Ascending aorta (tissue), 2 donors: Measurements from ENCODE around the gene OR2M7. TPM values are rescaled to one million over a fixed set of nuclear protein-coding genes. Genes with fewer than 3 reads are reported as not detected.

Source experiments
- DNase-seq, 2 donors: peaks; one replicate each; pipeline ENCODE4 v3.0.0-alpha.2; 2019; ENCODE audit warnings: low spot score in 2 of 2
- H3K27ac ChIP-seq, 2 donors: fragments of 200-600 bp; sonication (generic); one replicate each; pipeline ENCODE4 v1.5.1; 2016 to 2017; ENCODE audit warnings: mild to moderate bottlenecking in 1 of 2
- H3K27me3 ChIP-seq: fragments of 200-600 bp; sonication (generic); one replicate; pipeline ENCODE4 v1.5.1; 2017
- H3K36me3 ChIP-seq, 2 donors: fragments of 200-600 bp; sonication (generic); one replicate each; pipeline ENCODE4 v1.5.1; 2016
- H3K4me1 ChIP-seq, 2 donors: fragments of 200-600 bp; sonication (generic); one replicate each; pipeline ENCODE4 v1.5.1; 2016 to 2017; ENCODE audit warnings: mild to moderate bottlenecking in 1 of 2
- H3K4me3 ChIP-seq, 2 donors: fragments of 200-600 bp; sonication (generic); one replicate each; pipeline ENCODE4 v1.5.1; 2016 to 2017; ENCODE audit warnings: mild to moderate bottlenecking in 1 of 2
- H3K9me3 ChIP-seq, 2 donors: fragments of 200-600 bp; sonication (generic); one replicate each; pipeline ENCODE4 v1.5.1; 2016
- intact Hi-C: fragments of 100-400 bp; cut with DNase I; formaldehyde crosslinking; loops from one replicate; pipeline ENCODE4 v1.15.1; 2023
- total RNA-seq: library from RNA; depleted of rRNA; stranded (reverse); fragments of >200 nt; gene quantifications from one replicate; pipeline ENCODE4 v1.1.0, GENCODE V29; 2016
- TF ChIP-seq, protein P1 (sequence below), 3 experiments: fragments of 200-600 bp in 2 of 3; fragments of 450-650 bp in 1 of 3; sonication (generic) in 2 of 3; IDR thresholded peaks; one replicate each; pipeline ENCODE4 v1.5.1; 2016 to 2019; ENCODE audit warnings: antibody characterized with exemption in 3 of 3, mild to moderate bottlenecking in 1 of 3, moderate library complexity in 1 of 3

The OR2M7 gene
- total RNA-seq, 1 donor from 2014 or later, result not detected

DNA sequence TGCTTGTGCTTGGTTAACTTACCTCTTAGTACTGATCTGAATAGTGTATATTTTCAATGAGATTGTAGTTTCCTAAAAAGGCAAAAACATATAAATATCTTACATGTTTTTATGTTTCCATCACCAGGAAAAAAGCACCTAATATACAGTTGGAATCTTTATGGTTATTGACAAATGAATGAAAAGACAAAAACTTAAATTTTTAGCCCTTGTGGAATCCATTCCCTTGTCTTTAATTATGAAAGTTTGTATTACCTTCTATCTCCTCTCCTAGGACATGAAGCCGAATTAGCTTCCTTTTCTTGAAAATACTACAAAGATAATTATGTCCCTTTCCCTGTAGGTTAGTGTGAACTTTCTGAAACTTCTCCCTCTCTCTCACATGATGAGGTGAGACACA lies 21.0 kb downstream of the OR2M7 start, which contains the start of gene OR2T12:
OR2T12 (minus strand) TSS at position 101 of the 400 bp plus-strand sequence. CDS start 7,846 bp downstream, outside the sequence.
- Histone ChIP-seq H3K4me3 (no peak within 1 kb of the TSS), H3K36me3 (no peaks in the 10 kb centered on the region), H3K27ac (no peak within 1 kb of the TSS), H3K27me3 (no peaks in the 10 kb centered on the region), H3K9me3 (no peaks in the 10 kb centered on the region), H3K4me1 (no peaks in the 10 kb centered on the region)
- intact Hi-C loops, result no loop called here
- TF ChIP-seq, protein P1, sequence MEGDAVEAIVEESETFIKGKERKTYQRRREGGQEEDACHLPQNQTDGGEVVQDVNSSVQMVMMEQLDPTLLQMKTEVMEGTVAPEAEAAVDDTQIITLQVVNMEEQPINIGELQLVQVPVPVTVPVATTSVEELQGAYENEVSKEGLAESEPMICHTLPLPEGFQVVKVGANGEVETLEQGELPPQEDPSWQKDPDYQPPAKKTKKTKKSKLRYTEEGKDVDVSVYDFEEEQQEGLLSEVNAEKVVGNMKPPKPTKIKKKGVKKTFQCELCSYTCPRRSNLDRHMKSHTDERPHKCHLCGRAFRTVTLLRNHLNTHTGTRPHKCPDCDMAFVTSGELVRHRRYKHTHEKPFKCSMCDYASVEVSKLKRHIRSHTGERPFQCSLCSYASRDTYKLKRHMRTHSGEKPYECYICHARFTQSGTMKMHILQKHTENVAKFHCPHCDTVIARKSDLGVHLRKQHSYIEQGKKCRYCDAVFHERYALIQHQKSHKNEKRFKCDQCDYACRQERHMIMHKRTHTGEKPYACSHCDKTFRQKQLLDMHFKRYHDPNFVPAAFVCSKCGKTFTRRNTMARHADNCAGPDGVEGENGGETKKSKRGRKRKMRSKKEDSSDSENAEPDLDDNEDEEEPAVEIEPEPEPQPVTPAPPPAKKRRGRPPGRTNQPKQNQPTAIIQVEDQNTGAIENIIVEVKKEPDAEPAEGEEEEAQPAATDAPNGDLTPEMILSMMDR (IDR thresholded peaks at IDR 0.05), result no peak
- no peak for DNase-seq

DNA sequence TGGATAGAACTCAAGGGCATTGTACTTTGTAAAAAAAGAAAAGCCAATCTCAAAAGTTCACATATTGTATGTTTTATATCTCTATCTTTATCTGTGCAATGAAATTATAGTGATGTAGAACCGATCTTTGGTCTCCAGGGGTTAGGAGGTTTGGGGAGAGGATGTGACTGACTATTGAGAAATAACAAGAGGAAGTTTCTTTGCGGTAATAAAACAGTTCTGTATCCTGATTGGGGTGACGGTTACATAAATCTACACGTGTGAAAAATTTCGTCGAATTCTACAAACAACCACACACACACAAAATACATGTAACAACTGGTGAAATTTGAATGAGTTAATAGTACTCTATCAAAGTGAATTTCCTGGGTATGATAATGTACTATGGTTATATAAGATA lies 36.0 kb downstream of the OR2M7 start:
- TF ChIP-seq, protein P1 (IDR thresholded peaks at IDR 0.05), result no peak
- H3K4me1 ChIP-seq, result no peaks in the 10 kb centered on the region
- H3K9me3 ChIP-seq, result no peaks in the 10 kb centered on the region
- intact Hi-C loops, result no loop called here
- DNase-seq, result no peak
- no peaks in the 10 kb centered on the region for H3K27me3 ChIP-seq
- no peak overlapping the region for H3K27ac ChIP-seq
- no peak overlapping the region for H3K4me3 ChIP-seq
- H3K36me3 ChIP-seq, result no peaks in the 10 kb centered on the region

DNA sequence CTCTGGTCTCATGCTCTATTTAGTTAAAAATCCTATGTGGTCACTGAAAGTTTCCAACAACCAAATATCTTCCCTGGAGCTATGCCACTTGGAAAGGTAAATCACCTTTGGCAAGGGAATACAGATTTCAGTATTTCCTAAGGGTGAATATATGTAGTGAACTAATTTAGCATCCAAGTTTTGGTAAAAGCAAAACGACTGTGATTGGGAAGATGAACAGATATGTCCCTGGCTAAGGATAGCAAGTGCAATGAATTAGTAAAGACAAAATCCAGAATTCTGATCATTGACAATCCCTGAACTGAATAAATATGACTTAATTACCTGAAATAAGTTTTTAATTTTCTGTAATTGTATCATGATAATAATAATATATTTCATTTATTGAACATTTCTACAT lies 46.5 kb downstream of the OR2M7 start, which contains the start of gene OR2T33:
OR2T33 (minus strand) TSS at position 101 of the 400 bp plus-strand sequence. CDS start 4,162 bp downstream, outside the sequence.
- peaks cover 0 to 3% of the 10 kb centered on the region in 2 donors for H3K9me3 ChIP-seq
- intact Hi-C loops, result no loop called here
- no peaks in the 10 kb centered on the region for H3K36me3 ChIP-seq
- TF ChIP-seq, protein P1 (IDR thresholded peaks at IDR 0.05), result no peak
- H3K27ac ChIP-seq, result no peak within 1 kb of the TSS
- no peak for DNase-seq
- H3K4me3 ChIP-seq, result no peak within 1 kb of the TSS
- no peaks in the 10 kb centered on the region for H3K27me3 ChIP-seq
- H3K4me1 ChIP-seq, result no peaks in the 10 kb centered on the region

Other genes with a start within 250 kb of the OR2M7 start
- not detected for gene OR2L13, start 229.4 kb downstream of the OR2M7 start, total RNA-seq
- not detected for gene OR2M5, start 179.4 kb downstream of the OR2M7 start, total RNA-seq
- gene OR2M2, start 149.7 kb downstream of the OR2M7 start, total RNA-seq, result not detected
- not detected for gene OR2M3, start 127.3 kb downstream of the OR2M7 start, total RNA-seq
- not detected for gene OR2M4, start 93.2 kb downstream of the OR2M7 start, total RNA-seq
- gene OR2T33, start 46.6 kb downstream of the OR2M7 start, total RNA-seq, result not detected
- gene OR2T12, start 21.1 kb downstream of the OR2M7 start, total RNA-seq, result not detected
- not detected for gene OR14C36, start 24.2 kb upstream of the OR2M7 start, total RNA-seq
- gene OR2T4, start 37.1 kb upstream of the OR2M7 start, total RNA-seq, result not detected
- gene OR2T6, start 51.2 kb upstream of the OR2M7 start, total RNA-seq, result not detected
- gene OR2T1, start 78.5 kb upstream of the OR2M7 start, total RNA-seq, result not detected
- not detected for gene OR2T2, start 121.1 kb upstream of the OR2M7 start, total RNA-seq
- not detected for gene OR2T3, start 148.8 kb upstream of the OR2M7 start, total RNA-seq
- gene OR2T5, start 164.0 kb upstream of the OR2M7 start, total RNA-seq, result not detected
- not detected for gene OR2G6, start 183.5 kb upstream of the OR2M7 start, total RNA-seq
- not detected for gene OR2T29, start 238.2 kb upstream of the OR2M7 start, total RNA-seq